OCI-LY3 (cell line): ENCODE data around the gene ERBB4.

ENCODE experiments used
- EZH2phosphoT487 ChIP-seq: fragments of 200-600 bp; shearing (Covaris generic); IDR thresholded peaks from 2 replicates; pipeline ENCODE4 v1.6.1; 2018; ENCODE audit warnings: antibody characterized with exemption, mixed run types, low read depth
- TF ChIP-seq, protein P1 (sequence below): fragments of 200-600, 300-600 bp; sonication (generic); IDR thresholded peaks from 2 replicates; pipeline ENCODE4 v1.5.1; 2014; ENCODE audit warnings: antibody characterized with exemption, low read length, low read depth

DNA sequence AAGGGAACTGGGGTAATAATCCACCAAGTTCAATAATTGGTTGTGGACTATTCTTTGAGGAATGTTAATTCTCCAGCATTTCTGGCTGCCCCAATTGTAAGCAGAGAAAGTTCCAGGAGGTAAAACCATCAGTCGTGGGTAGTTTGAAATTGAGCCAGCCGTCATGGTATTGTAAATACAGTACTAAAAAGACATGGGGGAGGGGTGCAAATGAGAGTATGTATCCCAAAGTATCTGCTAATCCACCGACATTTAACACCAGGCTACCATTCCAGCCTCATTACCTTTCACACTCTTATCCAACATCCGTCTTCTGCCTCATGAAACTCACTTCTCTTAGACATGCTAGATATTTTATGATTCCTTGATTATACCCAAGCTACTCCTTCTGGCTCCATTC lies 507.9 kb downstream of the ERBB4 start:
- TF ChIP-seq, protein P1, sequence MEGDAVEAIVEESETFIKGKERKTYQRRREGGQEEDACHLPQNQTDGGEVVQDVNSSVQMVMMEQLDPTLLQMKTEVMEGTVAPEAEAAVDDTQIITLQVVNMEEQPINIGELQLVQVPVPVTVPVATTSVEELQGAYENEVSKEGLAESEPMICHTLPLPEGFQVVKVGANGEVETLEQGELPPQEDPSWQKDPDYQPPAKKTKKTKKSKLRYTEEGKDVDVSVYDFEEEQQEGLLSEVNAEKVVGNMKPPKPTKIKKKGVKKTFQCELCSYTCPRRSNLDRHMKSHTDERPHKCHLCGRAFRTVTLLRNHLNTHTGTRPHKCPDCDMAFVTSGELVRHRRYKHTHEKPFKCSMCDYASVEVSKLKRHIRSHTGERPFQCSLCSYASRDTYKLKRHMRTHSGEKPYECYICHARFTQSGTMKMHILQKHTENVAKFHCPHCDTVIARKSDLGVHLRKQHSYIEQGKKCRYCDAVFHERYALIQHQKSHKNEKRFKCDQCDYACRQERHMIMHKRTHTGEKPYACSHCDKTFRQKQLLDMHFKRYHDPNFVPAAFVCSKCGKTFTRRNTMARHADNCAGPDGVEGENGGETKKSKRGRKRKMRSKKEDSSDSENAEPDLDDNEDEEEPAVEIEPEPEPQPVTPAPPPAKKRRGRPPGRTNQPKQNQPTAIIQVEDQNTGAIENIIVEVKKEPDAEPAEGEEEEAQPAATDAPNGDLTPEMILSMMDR, result no peak
- no peak for TF ChIP-seq EZH2phosphoT487
